H1 (cell line): ENCODE measurements around the gene CHRNA3. TPM values are rescaled to one million over a fixed set of nuclear protein-coding genes. Genes with fewer than 3 reads are reported as not detected.

Experiments
- CTCF ChIA-PET: fragments of 300-600 bp; sonication (Branson Sonifier 250); formaldehyde crosslinking; loops from one replicate; lab custom pipeline; 2021; ENCODE audit not compliant: partially characterized antibody; lab: Charles Lee
- POLR2A ChIA-PET: fragments of 300-600 bp; sonication (Branson Sonifier 250); formaldehyde crosslinking; loops from one replicate; lab custom pipeline; 2021; ENCODE audit warnings: inconsistent platforms; ENCODE audit not compliant: partially characterized antibody; lab: Charles Lee
- DNase-seq, 2 experiments: peaks; one replicate each; pipeline versions ENCODE4 v3.0.0 to v3.0.0-alpha.2; 2010 to 2022; ENCODE audit warnings: low spot score in 2 of 2, low read depth in 1 of 2, mixed read lengths in 1 of 2
- FAIRE-seq: peaks from 2 replicates; lab custom pipeline; 2011; peaks lifted over from hg19 to GRCh38; lab: Jason Lieb, UNC
- H2AFZ ChIP-seq: 2 replicates; pipeline ENCODE4 v1.8.1; 2012; ENCODE audit warnings: low read length, inconsistent platforms
- H2AK5ac ChIP-seq: 2 replicates; pipeline ENCODE4 v1.6.1; 2013; ENCODE audit warnings: low read depth, low read length
- H2BK120ac ChIP-seq: replicated peaks from 2 replicates; pipeline ENCODE3; 2013; ENCODE audit warnings: low read depth, low read length, inconsistent platforms
- H2BK12ac ChIP-seq: 2 replicates; pipeline ENCODE4 v1.6.1; 2013; ENCODE audit warnings: low read depth, low read length
- H2BK15ac ChIP-seq: 2 replicates; pipeline ENCODE4 v1.6.1; 2013; ENCODE audit warnings: low read length
- H2BK20ac ChIP-seq: 2 replicates; pipeline ENCODE4 v1.6.1; 2013; ENCODE audit warnings: low read length
- H2BK5ac ChIP-seq: 2 replicates; pipeline ENCODE4 v1.6.1; 2013; ENCODE audit warnings: low read depth, low read length
- H3K14ac ChIP-seq: 2 replicates; pipeline ENCODE4 v1.6.1; 2013; ENCODE audit warnings: inconsistent platforms; ENCODE audit not compliant: insufficient read length
- H3K18ac ChIP-seq: 2 replicates; pipeline ENCODE4 v1.6.1; 2013; ENCODE audit warnings: low read length; ENCODE audit errors: extremely low read depth
- H3K23ac ChIP-seq: 2 replicates; pipeline ENCODE4 v1.6.1; 2013; ENCODE audit warnings: inconsistent platforms; ENCODE audit not compliant: insufficient read length
- H3K23me2 ChIP-seq: 2 replicates; pipeline ENCODE4 v1.6.1; 2013; ENCODE audit warnings: low read depth, low read length
- H3K27ac ChIP-seq: 2 replicates; pipeline ENCODE4 v1.6.1; 2011; ENCODE audit warnings: low read depth, low read length, inconsistent platforms
- H3K27me3 ChIP-seq, 4 experiments: replicated peaks in 1 of 4; 1 replicate in 1 of 4; 2 replicates in 3 of 4; pipeline versions ENCODE4 v1.6.1 to v1.8.1; 2011 to 2013; ENCODE audit warnings: low read length in 3 of 4, mild to moderate bottlenecking in 3 of 4, inconsistent platforms in 2 of 4, mixed read lengths in 2 of 4, moderate library complexity in 1 of 4; ENCODE audit not compliant: control insufficient read depth in 3 of 4, insufficient read depth in 3 of 4; ENCODE audit errors: extremely low read depth in 1 of 4
- H3K36me3 ChIP-seq, 4 experiments: 2 replicates each; pipeline versions ENCODE4 v1.6.1 to v1.8.1; 2011 to 2013; ENCODE audit warnings: mild to moderate bottlenecking in 4 of 4, low read length in 3 of 4, moderate library complexity in 2 of 4, control low read depth in 1 of 4, inconsistent platforms in 1 of 4; ENCODE audit not compliant: insufficient read depth in 4 of 4, control insufficient read depth in 2 of 4
- H3K4ac ChIP-seq: replicated peaks from 2 replicates; pipeline ENCODE3; 2013; ENCODE audit warnings: low read length, low read depth, mixed read lengths, inconsistent platforms; ENCODE audit not compliant: insufficient read length
- H3K4me1 ChIP-seq, 4 experiments: replicated peaks in 1 of 4; 1 replicate in 1 of 4; 2 replicates in 3 of 4; pipeline versions ENCODE4 v1.6.1 to v1.8.1; 2011 to 2013; ENCODE audit warnings: low read length in 3 of 4, inconsistent platforms in 2 of 4, mixed read lengths in 1 of 4; ENCODE audit not compliant: insufficient read depth in 4 of 4, control insufficient read depth in 3 of 4
- H3K4me2 ChIP-seq, 2 experiments: 2 replicates each; pipeline versions ENCODE4 v1.6.1 to v1.8.1; 2011 to 2013; ENCODE audit warnings: low read depth in 2 of 2, low read length in 2 of 2, control low read depth in 1 of 2, inconsistent platforms in 1 of 2, mild to moderate bottlenecking in 1 of 2; ENCODE audit not compliant: insufficient read depth in 1 of 2
- H3K4me3 ChIP-seq, 4 experiments: fragments of 200-600, 300-600 bp in 1 of 4; sonication (generic), shearing (Covaris generic), sonication (Bioruptor Twin) in 1 of 4; 2 replicates each; pipeline versions ENCODE4 v1.5.1 to v1.8.1; 2011 to 2016; ENCODE audit warnings: low read length in 4 of 4, low read depth in 3 of 4, control low read depth in 2 of 4, inconsistent platforms in 2 of 4, mild to moderate bottlenecking in 2 of 4, mixed read lengths in 1 of 4, moderate library complexity in 1 of 4; ENCODE audit not compliant: insufficient read depth in 2 of 4; ENCODE audit errors: extremely low read depth in 1 of 4
- H3K56ac ChIP-seq: replicated peaks from 2 replicates; pipeline ENCODE3; 2013; ENCODE audit warnings: low read depth, mild to moderate bottlenecking, mixed read lengths, low read length, inconsistent platforms; ENCODE audit not compliant: insufficient read length
- H3K79me1 ChIP-seq: 2 replicates; pipeline ENCODE4 v1.6.1; 2013; ENCODE audit warnings: low read depth, low read length, control low read depth
- H3K79me2 ChIP-seq, 2 experiments: 2 replicates each; pipeline versions ENCODE4 v1.6.1 to v1.8.1; 2012 to 2013; ENCODE audit warnings: low read length in 2 of 2, mild to moderate bottlenecking in 2 of 2, inconsistent platforms in 1 of 2; ENCODE audit not compliant: insufficient read depth in 2 of 2, control insufficient read depth in 1 of 2
- H3K9ac ChIP-seq, 4 experiments: replicated peaks in 1 of 4; 1 replicate in 1 of 4; 2 replicates in 3 of 4; pipeline versions ENCODE4 v1.6.1 to v1.8.1; 2011 to 2013; ENCODE audit warnings: low read depth in 3 of 4, low read length in 3 of 4, control low read depth in 2 of 4, mild to moderate bottlenecking in 2 of 4, moderate library complexity in 2 of 4, inconsistent platforms in 1 of 4; ENCODE audit errors: extremely low read depth in 1 of 4
- H3K9me3 ChIP-seq, 2 experiments: 2 replicates each; pipeline versions ENCODE4 v1.6.1 to v1.8.1; 2012 to 2013; ENCODE audit warnings: mild to moderate bottlenecking in 2 of 2, moderate library complexity in 2 of 2, control low read depth in 1 of 2, inconsistent platforms in 1 of 2, low read depth in 1 of 2, low read length in 1 of 2, mixed read lengths in 1 of 2; ENCODE audit not compliant: insufficient read depth in 2 of 2
- H4K20me1 ChIP-seq, 2 experiments: replicated peaks in 1 of 2; 2 replicates each; pipeline versions ENCODE3 to v1.8.1; 2011 to 2013; ENCODE audit warnings: inconsistent platforms in 2 of 2, low read length in 2 of 2, mild to moderate bottlenecking in 1 of 2; ENCODE audit not compliant: insufficient read depth in 2 of 2, control insufficient read depth in 1 of 2
- H4K5ac ChIP-seq: 2 replicates; pipeline ENCODE4 v1.6.1; 2013; ENCODE audit warnings: low read length, low read depth, mixed read lengths, inconsistent platforms; ENCODE audit not compliant: insufficient read length
- H4K8ac ChIP-seq: 2 replicates; pipeline ENCODE4 v1.8.0; 2013; ENCODE audit warnings: mild to moderate bottlenecking, moderate library complexity, low read length, inconsistent platforms; ENCODE audit not compliant: insufficient read depth; ENCODE audit errors: extremely low read depth
- H4K91ac ChIP-seq: replicated peaks from 2 replicates; pipeline ENCODE3; 2013; ENCODE audit warnings: low read length, mixed read lengths, inconsistent platforms; ENCODE audit not compliant: insufficient read length
- ASH2L ChIP-seq: fragments of 200-600, 300-600 bp; sonication (generic); IDR thresholded peaks from one replicate; pipeline ENCODE4 v1.7.1; 2017; ENCODE audit warnings: low read length
- BRCA1 ChIP-seq: IDR thresholded peaks from 2 replicates; pipeline ENCODE4 v1.6.1; 2012; ENCODE audit warnings: low read depth, low read length, improper control_type of control experiment
- CHD2 ChIP-seq: IDR thresholded peaks from 2 replicates; pipeline ENCODE4 v1.6.1; 2012; ENCODE audit warnings: low read length, improper control_type of control experiment
- EGR1 ChIP-seq: IDR thresholded peaks from 2 replicates; pipeline ENCODE4 v1.6.1; 2011; ENCODE audit warnings: low read depth, low read length, borderline replicate concordance
- EP300 ChIP-seq, 2 experiments: IDR thresholded peaks; 1 replicate in 1 of 2; 2 replicates in 1 of 2; pipeline ENCODE4 v1.6.1; 2011 to 2012; ENCODE audit warnings: low read depth in 2 of 2, low read length in 2 of 2, mild to moderate bottlenecking in 2 of 2, borderline replicate concordance in 1 of 2, inconsistent platforms in 1 of 2, moderate library complexity in 1 of 2
- HDAC6 ChIP-seq: IDR thresholded peaks from one replicate; pipeline ENCODE4 v1.7.1; 2012; ENCODE audit warnings: low read depth, mild to moderate bottlenecking, inconsistent platforms, low read length, moderate library complexity
- KDM5A ChIP-seq: fragments of 200-600 bp; IDR thresholded peaks from 2 replicates; pipeline ENCODE4 v1.7.1; 2012; ENCODE audit warnings: mild to moderate bottlenecking, low read length, inconsistent platforms, mixed read lengths
- PHF8 ChIP-seq: fragments of 200-600 bp; sonication (generic); conservative IDR thresholded peaks from 2 replicates; pipeline ENCODE4 v1.7.1; 2012; ENCODE audit warnings: low read depth, mild to moderate bottlenecking, inconsistent platforms, low read length, moderate library complexity
- SIN3A ChIP-seq, 2 experiments: IDR thresholded peaks in 1 of 2; conservative IDR thresholded peaks in 1 of 2; 2 replicates each; pipeline ENCODE4 v1.6.1; 2011 to 2012; ENCODE audit warnings: low read length in 2 of 2, improper control_type of control experiment in 1 of 2, low read depth in 1 of 2, mild to moderate bottlenecking in 1 of 2
- SP2 ChIP-seq: IDR thresholded peaks from 2 replicates; pipeline ENCODE4 v1.6.1; 2012; ENCODE audit warnings: mild to moderate bottlenecking, low read length, inconsistent platforms
- SRF ChIP-seq: IDR thresholded peaks from 2 replicates; pipeline ENCODE4 v1.6.1; 2011; ENCODE audit warnings: mild to moderate bottlenecking, low read depth, low read length, moderate library complexity
- TAF1 ChIP-seq: IDR thresholded peaks from 2 replicates; pipeline ENCODE4 v1.6.1; 2011; ENCODE audit warnings: mild to moderate bottlenecking, low read depth, low read length
- USF2 ChIP-seq: IDR thresholded peaks from 2 replicates; pipeline ENCODE4 v1.6.1; 2011; ENCODE audit warnings: low read length, improper control_type of control experiment
- WGBS, 2 experiments: shearing (Covaris generic) in 1 of 2; methylation state at CpG; one replicate each; pipeline versions ENCODE4 v1.1.6 to v1.1.7; 2013 to 2015; ENCODE audit warnings: low lambda C conversion rate in 2 of 2, mixed read lengths in 2 of 2, inconsistent platforms in 1 of 2, low coverage in 1 of 2, missing lambda C conversion rate in 1 of 2; ENCODE audit not compliant: insufficient replicate concordance in 2 of 2, insufficient coverage in 1 of 2, insufficient read length in 1 of 2; ENCODE audit errors: extremely low coverage in 1 of 2, missing lambda C conversion rate in 1 of 2; 5-methylcytosine and 5-hydroxymethylcytosine counted together
- polyA plus RNA-seq, 7 experiments: library from polyadenylated mRNA; depleted of rRNA in 3 of 7; stranded (reverse) in 5 of 7; unstranded in 2 of 7; fragments of >200 nt in 5 of 7; fragments of 200-250 nt in 2 of 7; gene quantifications; 1 replicate in 5 of 7; 2 replicates in 1 of 7; 4 replicates in 1 of 7; pipeline versions ENCODE4 v1.2.1 to v1.2.3, GENCODE V29; 2011 to 2013; ENCODE audit warnings: missing spikeins in 2 of 7, mixed read lengths in 2 of 7
- total RNA-seq: library from RNA; stranded (reverse); fragmentation: NEBNext Ultra II Directional; extraction: Animal tissue kit (Norgen Biotek cat#: 25700); gene quantifications from 2 replicates; pipeline ENCODE4 v1.2.1, GENCODE V29; 2021

Gene CHRNA3
- total and polyA plus RNA-seq, 2 of the 8 experiments (the other 6 are each of a cell fraction or from before 2014, with no cell fraction given): 2.1 to 4.7 TPM

- H4K5ac ChIP-seq: no peak overlapping the region
- ChIA-PET CTCF (interaction anchor here (1.0 to 7.6 kb wide), 6 partner anchors 23 to 307 kb away, joined by 3 to 81 read pairs (median 4); no protein-coding TSS in a partner anchor), POLR2A (no interaction called here)
- TF ChIP-seq SIN3A (conservative IDR thresholded peaks at IDR 0.05 in 1 of 2, IDR thresholded peaks at IDR 0.05 in 1 of 2; ENCODE audit: low read depth in 1 of 2, low read length in 2 of 2): no peak
- no peak for TF ChIP-seq SRF
- TF ChIP-seq SP2: no peak
- no peak for TF ChIP-seq USF2
- no peak for TF ChIP-seq BRCA1
- no peak for TF ChIP-seq KDM5A
- TF ChIP-seq PHF8: no peak
- TF ChIP-seq ASH2L: no peak
- TF ChIP-seq HDAC6: no peak
- no peak for TF ChIP-seq EGR1
- no peak for TF ChIP-seq CHD2
- TF ChIP-seq EP300 (IDR thresholded peaks at IDR 0.05; ENCODE audit: borderline replicate concordance in 1 of 2, low read depth in 2 of 2, low read length in 2 of 2): no peak
- TF ChIP-seq TAF1: no peak
Measured at GRCh38 chr15:78615151-78615589, 5.6 kb downstream of the CHRNA3 start.

More at GRCh38 chr15:78615151-78615589, 5.6 kb downstream of the CHRNA3 start:
- Histone ChIP-seq H3K4me3 (no peak overlapping the region), H3K4ac (no peak overlapping the region), H3K14ac (no peak overlapping the region), H2BK120ac (no peak overlapping the region), H2BK5ac (no peak overlapping the region), H3K23ac (no peak overlapping the region), H2BK20ac (no peak overlapping the region), H3K79me1 (no peaks in the 10 kb centered on the region), H3K4me1 (peaks cover 0 to 7% (median 2%) of the 10 kb centered on the region in 4 experiments; a peak in 5 of 7 replicates), H2BK12ac (no peak overlapping the region), H2BK15ac (no peak overlapping the region), H3K18ac (no peak overlapping the region), H3K36me3 (no peaks in the 10 kb centered on the region), H3K27me3 (peaks cover 1 to 16% (median 15%) of the 10 kb centered on the region in 4 experiments), H4K91ac (no peak overlapping the region), H3K27ac (no peak overlapping the region), H4K20me1 (no peaks in the 10 kb centered on the region), H3K23me2 (peaks cover 5% of the 10 kb centered on the region; the same call in 1 of the 2 replicates), H3K9me3 (no peaks in the 10 kb centered on the region), H2AFZ (no peak overlapping the region), H3K9ac (no peak overlapping the region), H4K8ac (no peak overlapping the region), H3K56ac (no peak overlapping the region), H3K4me2 (no peak overlapping the region), H2AK5ac (no peak overlapping the region), H3K79me2 (no peaks in the 10 kb centered on the region)
- FAIRE-seq: no peak
- WGBS, 2 experiments: 76% methylated on average over 3 of the region's 3 CpGs; no CpG with 5 or more reads in 1 of the 2 experiments
- peak in 1 of 2 experiments; percentile 41 for DNase-seq
